T-helper 1 cell treated with Interleukin-12 subunit alpha and Interleukin-12 subunit beta and Interleukin-4 antibody, amounts not matched to agents 30 μg/mL and 1 μg/mL, for 36 hours (primary cell): ENCODE measurements around the gene PKN1.
"Not testable (repeated sequence)": the region's sequence is repeated elsewhere in the genome, so short reads cannot be mapped to it uniquely, and the experiment has no call there.

Source experiments
- H3K27ac Mint-ChIP-seq: one replicate; pipeline ENCODE4 v1.8.0; 2021; ENCODE audit warnings: mild to moderate bottlenecking, mixed read lengths
- H3K27me3 Mint-ChIP-seq: one replicate; pipeline ENCODE4 v1.8.0; 2021; ENCODE audit warnings: low read depth, mixed read lengths
- H3K36me3 Mint-ChIP-seq: one replicate; pipeline ENCODE4 v1.8.0; 2021; ENCODE audit warnings: low read depth, mixed read lengths
- H3K4me1 Mint-ChIP-seq: one replicate; pipeline ENCODE4 v1.8.0; 2021; ENCODE audit warnings: low read depth, mixed read lengths
- H3K4me3 Mint-ChIP-seq: one replicate; pipeline ENCODE4 v1.8.0; 2021; ENCODE audit warnings: mild to moderate bottlenecking, moderate library complexity, mixed read lengths
- H3K9me3 Mint-ChIP-seq: one replicate; pipeline ENCODE4 v1.8.0; 2021; ENCODE audit warnings: mixed read lengths

PKN1 gene

GRCh38 chr19:14494910-14495671, 62.0 kb downstream of the PKN1 start:
- Mint-ChIP-seq H3K4me1 (peaks cover 17% of the 10 kb centered on the region), H3K27ac (peak overlapping the region; percentile 68), H3K36me3 (peaks cover 3% of the 10 kb centered on the region), H3K9me3 (no peaks in the 10 kb centered on the region), H3K27me3 (no peaks in the 10 kb centered on the region), H3K4me3 (peak overlapping the region; percentile 80)

DNA sequence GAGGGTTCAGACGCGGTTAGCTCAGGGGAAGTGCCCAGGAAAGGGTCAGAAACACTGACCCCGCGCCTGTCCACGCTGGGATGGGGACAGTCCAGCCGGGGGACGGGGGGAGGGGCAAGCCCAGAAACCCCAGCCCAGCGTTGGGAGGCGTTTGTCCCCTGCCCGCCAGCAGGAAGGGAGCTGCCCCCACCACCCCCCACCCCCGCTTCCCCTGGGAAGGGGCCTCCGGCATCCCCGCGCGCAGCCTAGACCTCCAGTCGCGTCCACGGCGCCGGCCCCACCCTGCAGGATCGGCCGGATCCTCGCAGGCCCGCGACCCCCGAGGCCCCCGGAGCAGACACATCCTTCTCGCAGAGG, 62.5 kb downstream of the PKN1 start:
- Mint-ChIP-seq H3K27me3 (no peaks in the 10 kb centered on the region), H3K36me3 (peaks cover 3% of the 10 kb centered on the region), H3K27ac (peak overlapping the region; percentile 68), H3K4me3 (peak overlapping the region; percentile 80), H3K9me3 (no peaks in the 10 kb centered on the region), H3K4me1 (peaks cover 17% of the 10 kb centered on the region)

DNA sequence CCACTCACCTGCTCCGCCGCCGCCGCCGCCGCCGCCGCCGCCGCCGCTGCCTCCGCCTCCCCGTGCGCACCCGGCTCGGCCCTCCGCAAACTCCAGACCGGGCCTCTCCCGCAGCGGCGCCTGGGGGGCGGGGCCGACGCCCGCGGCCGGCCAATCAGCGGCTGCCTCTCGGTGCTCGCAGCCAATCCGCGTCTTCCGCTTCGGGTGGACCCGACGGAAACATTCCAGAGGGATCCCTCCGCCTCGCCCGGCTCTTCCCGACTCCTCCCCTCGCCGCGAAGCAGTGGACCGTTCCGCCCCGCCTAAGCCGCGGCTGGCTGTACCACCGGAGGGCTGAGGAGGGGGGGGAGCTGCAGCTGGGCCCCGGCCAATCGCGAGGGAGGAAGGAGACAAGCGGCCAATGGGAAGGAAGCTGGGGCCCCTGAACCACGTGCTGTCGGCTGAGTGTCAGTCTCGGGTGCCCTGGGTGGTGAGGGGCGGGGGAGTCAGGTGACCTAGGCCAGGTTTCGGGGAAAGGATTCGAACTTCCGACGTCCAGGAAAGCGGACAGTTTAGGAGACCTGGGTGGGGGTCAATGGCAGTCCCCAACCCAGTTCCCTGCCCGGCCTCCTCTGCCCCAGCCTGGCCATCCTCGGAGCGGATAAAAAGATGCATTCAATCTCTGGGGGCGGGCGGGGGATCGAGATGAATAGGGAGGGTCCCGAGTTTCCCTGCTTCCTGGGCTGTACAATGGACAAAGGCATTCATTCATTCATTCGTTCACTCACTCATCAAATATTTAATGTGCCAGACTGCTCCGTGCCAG, 63.1 kb downstream of the PKN1 start, which contains the start of gene GIPC1:
GIPC1 (minus strand) TSS at position 99 of the 805 bp plus-strand sequence. CDS start 13,151 bp downstream, outside the sequence.
- Mint-ChIP-seq H3K27ac (peak within 1 kb of the TSS; percentile 68), H3K36me3 (peaks cover 3% of the 10 kb centered on the region), H3K27me3 (no peaks in the 10 kb centered on the region), H3K4me3 (peak within 1 kb of the TSS; percentile 80), H3K9me3 (no peaks in the 10 kb centered on the region), H3K4me1 (peaks cover 17% of the 10 kb centered on the region)

DNA sequence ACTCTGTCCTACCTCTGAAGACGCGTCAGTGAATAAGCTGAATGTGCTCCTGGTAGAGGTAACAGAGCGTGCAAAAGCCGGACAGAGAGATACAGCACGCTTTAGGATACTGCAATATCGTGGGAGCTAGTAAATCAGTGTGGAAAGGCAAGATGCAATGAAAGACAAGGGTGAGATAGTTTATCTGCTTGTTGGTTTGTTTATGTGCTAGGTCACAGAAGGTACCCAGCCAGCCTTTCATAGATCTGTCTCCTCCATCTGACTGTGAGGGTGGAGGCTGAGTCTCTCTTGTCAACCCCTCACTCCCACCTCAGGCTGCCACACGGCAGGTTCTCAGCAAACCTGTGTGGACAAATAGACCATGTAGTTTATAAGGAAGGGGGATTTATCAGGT, 63.7 kb downstream of the PKN1 start:
- H3K36me3 Mint-ChIP-seq, result peaks cover 3% of the 10 kb centered on the region
- peak overlapping the region; percentile 68 for H3K27ac Mint-ChIP-seq
- peak overlapping the region; percentile 75 for H3K4me3 Mint-ChIP-seq
- no peaks in the 10 kb centered on the region for H3K27me3 Mint-ChIP-seq
- H3K9me3 Mint-ChIP-seq, result no peaks in the 10 kb centered on the region
- peaks cover 17% of the 10 kb centered on the region for H3K4me1 Mint-ChIP-seq

- H3K4me1 Mint-ChIP-seq, result peaks cover 17% of the 10 kb centered on the region
- peak overlapping the region; percentile 75 for H3K4me3 Mint-ChIP-seq
- no peaks in the 10 kb centered on the region for H3K9me3 Mint-ChIP-seq
- no peaks in the 10 kb centered on the region for H3K27me3 Mint-ChIP-seq
- peak overlapping the region; percentile 68 for H3K27ac Mint-ChIP-seq
- H3K36me3 Mint-ChIP-seq, result peaks cover 3% of the 10 kb centered on the region
Observed at GRCh38 chr19:14497228-14497921, 64.3 kb downstream of the PKN1 start.

DNA sequence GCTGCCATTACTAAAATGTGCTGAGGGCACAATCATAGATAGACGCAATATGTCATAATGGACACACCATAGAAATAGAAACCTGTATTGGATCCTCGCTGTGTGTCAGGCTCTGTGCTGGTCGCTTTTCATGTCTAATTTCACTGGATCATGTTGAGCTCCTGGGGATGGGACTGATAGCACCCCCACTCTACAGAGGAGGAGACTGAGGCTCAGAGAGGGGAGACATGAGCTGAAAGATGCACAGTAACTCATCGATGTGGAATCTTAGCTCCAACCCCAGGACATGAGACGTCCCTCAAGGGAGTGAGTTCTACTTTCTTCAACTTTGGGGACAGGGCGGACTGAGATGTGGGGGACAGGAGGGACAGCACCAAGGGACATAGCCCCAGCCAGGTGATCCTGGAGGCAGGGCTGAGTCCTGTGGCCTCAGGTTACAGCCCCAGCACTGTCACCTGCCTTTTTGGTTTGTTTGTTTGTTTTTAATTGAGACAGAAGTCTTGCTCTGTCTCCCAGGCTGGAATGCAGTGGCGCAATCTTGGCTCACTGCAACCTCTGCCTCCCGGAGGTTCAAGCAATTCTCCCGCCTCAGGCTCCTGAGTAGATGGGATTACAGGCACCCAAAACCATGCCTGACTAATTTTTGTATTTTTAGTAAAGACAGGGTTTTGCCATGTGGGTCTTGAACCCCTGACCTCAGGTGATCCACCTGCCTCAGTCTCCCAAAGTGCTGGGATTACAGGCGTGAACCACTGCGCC, 69.4 kb downstream of the PKN1 start:
- Mint-ChIP-seq H3K27ac (no peak overlapping the region), H3K4me3 (no peak overlapping the region), H3K4me1 (peaks cover 19% of the 10 kb centered on the region), H3K9me3 (no peaks in the 10 kb centered on the region), H3K36me3 (no peaks in the 10 kb centered on the region), H3K27me3 (peaks cover 9% of the 10 kb centered on the region)

GRCh38 chr19:14503285-14503684, 70.2 kb downstream of the PKN1 start:
- Mint-ChIP-seq H3K4me3 (no peak overlapping the region), H3K27ac (no peak overlapping the region), H3K27me3 (peaks cover 9% of the 10 kb centered on the region), H3K9me3 (no peaks in the 10 kb centered on the region), H3K4me1 (peaks cover 23% of the 10 kb centered on the region), H3K36me3 (no peaks in the 10 kb centered on the region)

- not testable (repeated sequence) for H3K27ac Mint-ChIP-seq, H3K27me3 Mint-ChIP-seq, H3K36me3 Mint-ChIP-seq, H3K4me3 Mint-ChIP-seq, H3K9me3 Mint-ChIP-seq
- H3K4me1 Mint-ChIP-seq, result peaks cover 26% of the 10 kb centered on the region
Observed at GRCh38 chr19:14504575-14504974, 71.5 kb downstream of the PKN1 start.

GRCh38 chr19:14505488-14506239, 72.6 kb downstream of the PKN1 start:
- Mint-ChIP-seq H3K27ac (peak overlapping the region; percentile 93), H3K4me3 (peak overlapping the region; percentile 46), H3K9me3 (no peaks in the 10 kb centered on the region), H3K4me1 (peaks cover 30% of the 10 kb centered on the region), H3K27me3 (peaks cover 9% of the 10 kb centered on the region), H3K36me3 (no peaks in the 10 kb centered on the region)

- Mint-ChIP-seq H3K9me3 (no peaks in the 10 kb centered on the region), H3K27ac (peak overlapping the region; percentile 93), H3K4me3 (no peak overlapping the region), H3K36me3 (no peaks in the 10 kb centered on the region), H3K27me3 (peaks cover 9% of the 10 kb centered on the region), H3K4me1 (peaks cover 30% of the 10 kb centered on the region)
Observed at GRCh38 chr19:14507704-14508542, 74.8 kb downstream of the PKN1 start.

GRCh38 chr19:14510311-14511228, 77.5 kb downstream of the PKN1 start:
- Mint-ChIP-seq H3K4me1 (peaks cover 36% of the 10 kb centered on the region), H3K4me3 (no peak overlapping the region), H3K9me3 (no peaks in the 10 kb centered on the region), H3K27ac (no peak overlapping the region), H3K27me3 (no peaks in the 10 kb centered on the region), H3K36me3 (peaks cover 12% of the 10 kb centered on the region)

- Mint-ChIP-seq H3K4me3 (no peak overlapping the region), H3K36me3 (peaks cover 19% of the 10 kb centered on the region), H3K4me1 (peaks cover 36% of the 10 kb centered on the region), H3K27me3 (no peaks in the 10 kb centered on the region), H3K9me3 (no peaks in the 10 kb centered on the region), H3K27ac (peak overlapping the region; percentile 27)
Observed at GRCh38 chr19:14511229-14511593, 78.1 kb downstream of the PKN1 start.
